GM12878 (cell line): ENCODE results near the gene GABPB2. TPM values are rescaled to one million over a fixed set of nuclear protein-coding genes. Genes with fewer than 3 reads are reported as not detected.

ENCODE experiments used
- ATF3 ChIP-seq: IDR thresholded peaks from 2 replicates; pipeline ENCODE4 v1.6.1; 2011; ENCODE audit warnings: low read depth, mild to moderate bottlenecking, low read length, moderate library complexity, borderline replicate concordance; ENCODE audit errors: extremely low read depth
- BCL11A ChIP-seq: IDR thresholded peaks from 2 replicates; pipeline ENCODE4 v1.6.1; 2011; ENCODE audit warnings: low read depth, low read length
- CTCF ChIP-seq, 3 experiments: IDR thresholded peaks in 2 of 3; conservative IDR thresholded peaks in 1 of 3; 2 replicates each; pipeline ENCODE4 v1.5.1; 2011; ENCODE audit warnings: low read depth in 3 of 3, low read length in 3 of 3, mild to moderate bottlenecking in 3 of 3, control low read depth in 2 of 3, moderate library complexity in 2 of 3, inconsistent platforms in 1 of 3, mixed read lengths in 1 of 3; ENCODE audit not compliant: control insufficient read depth in 2 of 3, insufficient read depth in 1 of 3; ENCODE audit errors: extremely low read depth in 1 of 3
- DPF2 ChIP-seq: fragments of 450-650 bp; IDR thresholded peaks from 2 replicates; pipeline ENCODE4 v1.6.1; 2017; ENCODE audit warnings: mild to moderate bottlenecking
- ETV6 ChIP-seq, 2 experiments: fragments of 450-650 bp in 1 of 2; IDR thresholded peaks in 1 of 2; conservative IDR thresholded peaks in 1 of 2; 2 replicates each; pipeline ENCODE4 v1.6.1; 2014; ENCODE audit warnings: antibody characterized with exemption in 1 of 2, borderline replicate concordance in 1 of 2, low read depth in 1 of 2, mild to moderate bottlenecking in 1 of 2, moderate library complexity in 1 of 2
- EZH2 ChIP-seq: IDR thresholded peaks from 2 replicates; pipeline ENCODE4 v1.6.1; 2012; ENCODE audit warnings: low read depth, mild to moderate bottlenecking, control low read depth, inconsistent platforms, low read length, borderline replicate concordance; ENCODE audit not compliant: control insufficient read depth
- HCFC1 ChIP-seq: fragments of 150-350 bp; IDR thresholded peaks from 2 replicates; pipeline ENCODE4 v1.6.1; 2014; ENCODE audit warnings: low read length
- HSF1 ChIP-seq: fragments of 150-350 bp; IDR thresholded peaks from 2 replicates; pipeline ENCODE4 v1.6.1; 2014; ENCODE audit warnings: mild to moderate bottlenecking, low read depth, low read length
- KAT2A ChIP-seq: conservative IDR thresholded peaks from 2 replicates; pipeline ENCODE4 v1.6.1; 2011; ENCODE audit warnings: low read depth, low read length; ENCODE audit not compliant: control insufficient read depth
- NBN ChIP-seq: fragments of 450-650 bp; IDR thresholded peaks from 2 replicates; pipeline ENCODE4 v1.6.1; 2016
- PBX3 ChIP-seq: IDR thresholded peaks from 2 replicates; pipeline ENCODE4 v1.6.1; 2011; ENCODE audit warnings: mild to moderate bottlenecking, low read depth, low read length, moderate library complexity; ENCODE audit not compliant: insufficient replicate concordance
- REST ChIP-seq: IDR thresholded peaks from 2 replicates; pipeline ENCODE4 v1.6.1; 2012; ENCODE audit warnings: mild to moderate bottlenecking, low read depth, low read length
- SIN3A ChIP-seq: IDR thresholded peaks from 2 replicates; pipeline ENCODE4 v1.6.1; 2012; ENCODE audit warnings: low read depth, low read length, improper control_type of control experiment
- SREBF2 ChIP-seq: IDR thresholded peaks from 2 replicates; pipeline ENCODE4 v1.6.1; 2012; ENCODE audit warnings: mild to moderate bottlenecking, low read length
- STAT1 ChIP-seq: fragments of 450-650 bp; conservative IDR thresholded peaks from 2 replicates; pipeline ENCODE4 v1.6.1; 2014; ENCODE audit warnings: antibody characterized with exemption, mild to moderate bottlenecking
- SUPT20H ChIP-seq: IDR thresholded peaks from 2 replicates; pipeline ENCODE4 v1.6.1; 2011; ENCODE audit warnings: low read depth, mild to moderate bottlenecking, low read length, moderate library complexity, borderline replicate concordance; ENCODE audit not compliant: control insufficient read depth
- YBX1 ChIP-seq: fragments of 450-650 bp; IDR thresholded peaks from 2 replicates; pipeline ENCODE4 v1.6.1; 2016; ENCODE audit warnings: antibody characterized with exemption
- ZBTB33 ChIP-seq: fragments of 450-650 bp; IDR thresholded peaks from 2 replicates; pipeline ENCODE4 v1.6.1; 2017; ENCODE audit warnings: mild to moderate bottlenecking
- polyA plus RNA-seq, 11 experiments: library from polyadenylated mRNA; depleted of rRNA in 4 of 11; unstranded in 6 of 11; stranded (reverse) in 5 of 11; fragments of >200 nt; fragmentation: Nextera tagmentation in 4 of 11; fragmentation: Illumina TruSeq in 1 of 11; extraction: Ambion mirVana in 4 of 11; extraction: Trizol in 1 of 11; gene quantifications; 1 replicate in 1 of 11; 2 replicates in 10 of 11; pipeline versions ENCODE4 v1.2.1 to v1.2.3, GENCODE V29; 2011 to 2016; ENCODE audit warnings: inconsistent platforms in 2 of 11, missing spikeins in 2 of 11, low read depth in 1 of 11
- total RNA-seq, 4 experiments: library from RNA; depleted of rRNA in 3 of 4; stranded (reverse); fragments of >200 nt in 3 of 4; fragmentation: Illumina TruSeq in 1 of 4; extraction: Trizol in 1 of 4; gene quantifications; 2 replicates each; pipeline versions ENCODE4 v1.2.1 to v1.2.3, GENCODE V29; 2013 to 2021

GABPB2 gene
- total and polyA plus RNA-seq, 10 of the 15 experiments (the other 5 are each of a cell fraction or from before 2014, with no cell fraction given): 2.3 to 10.5 (median 6.9) TPM

- TF ChIP-seq REST: no peak
- no peak for TF ChIP-seq ATF3
- no peak for TF ChIP-seq BCL11A
- TF ChIP-seq STAT1: no peak
- no peak for TF ChIP-seq HCFC1
- peak; percentile 92 for TF ChIP-seq PBX3
- TF ChIP-seq EZH2: no peak
- no peak for TF ChIP-seq ZBTB33
- TF ChIP-seq NBN: no peak
- no peak for TF ChIP-seq HSF1
- TF ChIP-seq SIN3A: no peak
- no peak for TF ChIP-seq ETV6 (conservative IDR thresholded peaks at IDR 0.05 in 1 of 2, IDR thresholded peaks at IDR 0.05 in 1 of 2; ENCODE audit: borderline replicate concordance in 1 of 2, low read depth in 1 of 2)
- TF ChIP-seq DPF2: 0 out of 2 replicates have a peak, but pooled peaks have one; percentile 19
- no peak for TF ChIP-seq KAT2A
- no peak for TF ChIP-seq SUPT20H
- TF ChIP-seq SREBF2: no peak
- TF ChIP-seq CTCF (IDR thresholded peaks at IDR 0.05 in 2 of 3, conservative IDR thresholded peaks at IDR 0.05 in 1 of 3; ENCODE audit: control insufficient read depth in 2 of 3, extremely low read depth in 1 of 3, insufficient read depth in 1 of 3, low read depth in 3 of 3, low read length in 3 of 3): no peak
- no peak for TF ChIP-seq YBX1
Observed at GRCh38 chr1:151130987-151131586, 60.5 kb downstream of the GABPB2 start (continued).
